ENCODE results near the gene SSH3. TPM values are rescaled to one million over a fixed set of nuclear protein-coding genes. Genes with fewer than 3 reads are reported as not detected.

SSH3 gene
- total RNA-seq, 1 donor from 2014 or later: 35.0 TPM

DNA sequence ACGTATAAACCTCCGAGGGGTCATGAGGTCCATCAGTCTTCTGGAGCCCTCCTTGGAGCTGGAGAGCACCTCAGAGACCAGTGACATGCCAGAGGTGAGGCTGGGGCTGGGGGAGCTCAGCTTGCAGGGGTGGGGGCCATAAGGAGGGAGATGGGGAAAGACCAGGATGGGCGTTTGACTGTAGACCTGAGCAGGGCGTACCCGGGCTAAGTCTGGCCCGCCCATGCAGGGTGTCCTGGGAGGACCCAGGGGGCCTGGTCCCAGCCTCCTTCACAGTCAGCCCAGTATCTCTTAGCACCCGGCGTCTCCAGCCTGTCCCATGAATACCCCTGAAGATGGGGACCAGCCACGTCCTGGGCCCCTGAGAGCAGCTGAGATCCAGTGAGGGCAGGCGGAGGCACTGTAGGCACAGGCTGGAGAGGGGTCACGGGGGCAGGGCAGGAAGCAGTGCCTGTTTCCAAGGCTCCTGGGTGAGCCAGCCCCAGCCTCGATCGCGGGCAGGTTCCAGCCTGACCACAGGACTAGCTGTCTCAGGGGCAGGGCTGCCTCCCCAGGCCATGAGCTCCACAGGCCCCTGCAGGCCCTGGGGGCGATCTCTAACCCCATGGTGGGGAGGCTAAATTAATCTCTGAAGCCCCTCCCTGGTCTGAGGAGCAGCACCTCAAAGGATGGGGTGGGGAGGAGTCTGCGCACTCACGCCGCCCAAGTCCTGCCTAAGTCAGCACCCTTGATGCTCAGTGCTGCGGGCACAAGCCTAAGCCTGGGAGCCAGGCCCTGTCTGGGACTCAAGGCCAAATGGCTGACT lies 7.1 kb downstream of the SSH3 start:
- no peaks in the 10 kb centered on the region for H3K27me3 ChIP-seq (ENCODE audit: control insufficient read depth, insufficient read depth, low read length)
- peak; percentile 82 for DNase-seq (ENCODE audit: low read depth)
- FAIRE-seq: peak; percentile 7
- TF ChIP-seq, protein P1, sequence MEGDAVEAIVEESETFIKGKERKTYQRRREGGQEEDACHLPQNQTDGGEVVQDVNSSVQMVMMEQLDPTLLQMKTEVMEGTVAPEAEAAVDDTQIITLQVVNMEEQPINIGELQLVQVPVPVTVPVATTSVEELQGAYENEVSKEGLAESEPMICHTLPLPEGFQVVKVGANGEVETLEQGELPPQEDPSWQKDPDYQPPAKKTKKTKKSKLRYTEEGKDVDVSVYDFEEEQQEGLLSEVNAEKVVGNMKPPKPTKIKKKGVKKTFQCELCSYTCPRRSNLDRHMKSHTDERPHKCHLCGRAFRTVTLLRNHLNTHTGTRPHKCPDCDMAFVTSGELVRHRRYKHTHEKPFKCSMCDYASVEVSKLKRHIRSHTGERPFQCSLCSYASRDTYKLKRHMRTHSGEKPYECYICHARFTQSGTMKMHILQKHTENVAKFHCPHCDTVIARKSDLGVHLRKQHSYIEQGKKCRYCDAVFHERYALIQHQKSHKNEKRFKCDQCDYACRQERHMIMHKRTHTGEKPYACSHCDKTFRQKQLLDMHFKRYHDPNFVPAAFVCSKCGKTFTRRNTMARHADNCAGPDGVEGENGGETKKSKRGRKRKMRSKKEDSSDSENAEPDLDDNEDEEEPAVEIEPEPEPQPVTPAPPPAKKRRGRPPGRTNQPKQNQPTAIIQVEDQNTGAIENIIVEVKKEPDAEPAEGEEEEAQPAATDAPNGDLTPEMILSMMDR (IDR thresholded peaks at IDR 0.05; ENCODE audit: insufficient read depth, low read length, severe bottlenecking): no peak
- H3K36me3 ChIP-seq (ENCODE audit: control insufficient read depth, insufficient read depth, low read length): peaks cover 34% of the 10 kb centered on the region
- no peak overlapping the region for H3K4me3 ChIP-seq (ENCODE audit: low read depth, low read length)

DNA sequence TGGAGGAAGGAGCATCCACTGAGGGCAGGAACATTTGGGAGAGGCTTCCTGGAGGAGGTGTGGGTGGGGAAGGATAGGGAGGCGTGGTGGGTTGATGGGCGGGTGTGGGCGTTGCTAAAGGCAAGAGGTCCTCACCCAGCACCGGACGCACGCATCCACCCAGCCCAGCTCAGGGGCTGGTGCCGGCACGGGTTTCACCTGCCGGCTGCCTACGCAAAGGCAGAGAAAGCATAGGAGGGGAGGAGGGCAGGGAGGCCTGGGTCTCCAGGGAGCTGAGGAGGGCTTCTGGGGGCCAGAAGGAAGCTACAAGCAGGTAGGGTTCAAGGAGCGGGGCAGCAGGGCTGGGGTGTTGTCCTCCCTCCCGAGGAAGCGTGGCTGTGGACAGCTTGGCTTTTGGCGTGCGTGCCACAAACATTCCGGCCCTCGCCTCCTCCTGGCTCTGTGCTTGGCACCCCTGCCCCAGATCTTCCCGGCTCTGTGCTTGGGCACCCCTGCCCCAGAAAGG lies 7.8 kb downstream of the SSH3 start:
- peaks cover 33% of the 10 kb centered on the region for H3K36me3 ChIP-seq (ENCODE audit: control insufficient read depth, insufficient read depth, low read length)
- no peak overlapping the region for H3K4me3 ChIP-seq (ENCODE audit: low read depth, low read length)
- TF ChIP-seq, protein P1 (IDR thresholded peaks at IDR 0.05; ENCODE audit: insufficient read depth, low read length, severe bottlenecking): no peak
- H3K27me3 ChIP-seq (ENCODE audit: control insufficient read depth, insufficient read depth, low read length): no peaks in the 10 kb centered on the region
- DNase-seq (ENCODE audit: low read depth) (no peak), FAIRE-seq (no peak)

DNA sequence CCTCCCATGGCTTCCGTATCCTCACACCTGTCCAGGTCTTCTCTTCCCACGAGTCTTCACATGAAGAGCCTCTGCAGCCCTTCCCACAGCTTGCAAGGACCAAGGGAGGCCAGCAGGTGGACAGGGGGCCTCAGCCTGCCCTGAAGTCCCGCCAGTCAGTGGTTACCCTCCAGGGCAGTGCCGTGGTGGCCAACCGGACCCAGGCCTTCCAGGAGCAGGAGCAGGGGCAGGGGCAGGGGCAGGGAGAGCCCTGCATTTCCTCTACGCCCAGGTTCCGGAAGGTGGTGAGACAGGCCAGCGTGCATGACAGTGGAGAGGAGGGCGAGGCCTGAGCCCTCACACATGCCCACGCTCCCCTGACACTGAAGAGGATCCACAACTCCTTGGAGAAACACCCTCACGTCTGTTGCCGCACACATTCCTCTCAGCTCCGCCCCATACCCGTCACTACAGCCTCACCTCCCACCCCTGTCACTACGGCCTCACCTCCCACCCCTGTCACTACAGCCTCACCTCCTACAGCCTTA lies 8.3 kb downstream of the SSH3 start:
- DNase-seq (ENCODE audit: low read depth): peak; percentile 69
- H3K36me3 ChIP-seq (ENCODE audit: control insufficient read depth, insufficient read depth, low read length): peaks cover 32% of the 10 kb centered on the region
- TF ChIP-seq, protein P1 (IDR thresholded peaks at IDR 0.05; ENCODE audit: insufficient read depth, low read length, severe bottlenecking): peak; percentile 5
- FAIRE-seq: no peak
- H3K27me3 ChIP-seq (ENCODE audit: control insufficient read depth, insufficient read depth, low read length): no peaks in the 10 kb centered on the region
- H3K4me3 ChIP-seq (ENCODE audit: low read depth, low read length): no peak overlapping the region

DNA sequence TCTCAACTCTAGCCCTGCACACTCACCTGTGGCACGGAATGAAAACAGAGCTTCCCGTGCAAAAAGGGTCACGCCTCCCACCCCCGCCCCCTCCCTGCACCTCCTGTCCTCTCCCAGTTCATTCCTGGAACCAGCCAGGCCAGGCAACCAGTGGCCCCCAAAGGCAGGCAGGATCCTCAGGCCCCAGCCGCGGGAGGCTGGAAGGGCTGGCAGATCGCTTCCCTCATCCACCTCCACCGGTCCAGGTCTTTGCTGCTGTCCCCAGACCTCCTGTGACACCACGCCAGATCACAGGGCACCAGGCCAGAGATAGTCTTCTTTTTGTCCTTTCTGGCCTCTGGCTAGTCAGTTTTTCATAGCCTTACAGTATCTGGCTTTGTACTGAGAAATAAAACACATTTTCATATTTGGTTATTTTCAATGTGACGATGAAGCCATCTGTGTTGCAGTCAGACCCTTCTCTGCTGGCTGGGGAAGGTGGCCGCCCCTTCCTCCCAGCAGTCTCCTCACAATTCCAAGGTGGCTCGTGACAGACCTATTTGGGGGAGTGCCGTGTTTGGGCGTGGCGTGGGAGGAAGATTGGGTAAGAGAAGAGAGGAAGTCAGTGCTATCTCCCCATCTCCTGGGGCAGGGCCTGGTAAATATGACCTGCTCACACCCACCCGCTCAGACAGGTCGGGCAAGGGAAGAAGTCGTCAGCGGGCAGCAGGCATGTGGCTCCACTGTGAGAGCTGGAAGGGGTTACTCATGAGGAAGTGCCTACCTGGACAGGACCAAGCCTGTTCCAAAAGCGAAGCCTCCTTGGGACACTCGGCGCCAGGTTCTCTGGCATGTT lies 9.1 kb downstream of the SSH3 start:
- peak; percentile 80 for FAIRE-seq
- no peak overlapping the region for H3K4me3 ChIP-seq (ENCODE audit: low read depth, low read length)

DNA sequence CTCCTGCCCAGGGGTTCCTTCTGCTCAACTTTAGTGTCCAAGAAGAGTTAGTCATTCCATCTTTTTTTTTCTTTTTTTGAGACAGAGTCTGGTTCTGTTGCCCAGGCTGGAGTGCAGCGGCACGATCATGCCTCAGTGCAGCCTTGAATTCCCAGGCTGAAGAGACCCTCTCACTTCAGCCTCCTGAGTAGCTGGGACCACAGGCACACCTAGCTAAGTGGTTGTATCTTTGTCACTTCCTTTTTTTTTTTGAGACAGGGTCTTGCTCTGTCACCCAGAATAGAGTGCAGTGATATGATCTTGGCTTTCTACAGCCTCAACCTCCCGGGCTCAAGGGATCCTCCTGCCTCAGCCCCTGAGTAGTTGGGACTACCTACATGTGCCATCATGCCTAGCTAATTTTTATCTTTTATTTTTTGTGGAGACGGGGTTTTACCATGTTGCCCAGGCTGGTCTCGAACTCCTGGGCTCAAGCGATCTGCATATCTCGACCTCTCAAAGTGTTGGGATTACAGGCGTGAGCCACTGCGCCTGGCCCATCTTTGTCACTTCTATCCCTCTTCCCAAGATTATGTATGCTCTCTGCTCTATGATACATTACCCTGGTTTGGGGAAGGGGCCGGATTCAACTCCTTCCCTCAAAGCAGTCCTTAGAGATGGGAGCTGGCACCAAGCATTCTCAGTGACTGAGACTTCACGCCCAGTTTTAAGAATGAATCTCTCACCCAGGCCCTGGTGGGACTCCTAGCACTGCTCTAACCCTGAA lies 10.0 kb downstream of the SSH3 start:
- Histone ChIP-seq H3K4me3 (ENCODE audit: low read depth, low read length) (no peak overlapping the region), H3K27me3 (ENCODE audit: control insufficient read depth, insufficient read depth, low read length) (no peaks in the 10 kb centered on the region), H3K36me3 (ENCODE audit: control insufficient read depth, insufficient read depth, low read length) (peaks cover 20% of the 10 kb centered on the region)
- TF ChIP-seq, protein P1 (IDR thresholded peaks at IDR 0.05; ENCODE audit: insufficient read depth, low read length, severe bottlenecking): no peak
- no peak for DNase-seq (ENCODE audit: low read depth)
- FAIRE-seq: no peak

More for the DNA sequence above, 9.1 kb downstream of the SSH3 start:
- TF ChIP-seq, protein P1 (IDR thresholded peaks at IDR 0.05; ENCODE audit: insufficient read depth, low read length, severe bottlenecking): no peak
- no peaks in the 10 kb centered on the region for H3K27me3 ChIP-seq (ENCODE audit: control insufficient read depth, insufficient read depth, low read length)
- peak; percentile 97 for DNase-seq (ENCODE audit: low read depth)
- H3K36me3 ChIP-seq (ENCODE audit: control insufficient read depth, insufficient read depth, low read length): peaks cover 25% of the 10 kb centered on the region

All from bronchial epithelial cell (primary cell).